ENCODE data around the gene CC2D2B. TPM values are rescaled to one million over a fixed set of nuclear protein-coding genes. Genes with fewer than 3 reads are reported as not detected.
A peak's percentile ranks its signal among the peaks of the same experiment; 100 is the strongest.

The CC2D2B gene
- total and polyA plus RNA-seq, 2 of the 13 experiments (the other 11 are each of a cell fraction or from before 2014, with no cell fraction given) = 0.20 TPM; not detected in 1

- no peak for TF ChIP-seq KAT7 (CRISPR knock-in tag; IDR thresholded peaks at IDR 0.05; ENCODE audit: borderline replicate concordance)
- no peak for TF ChIP-seq SKI (IDR thresholded peaks at IDR 0.05; ENCODE audit: partially characterized antibody)
- no peak for TF ChIP-seq ATRX (CRISPR knock-in tag; IDR thresholded peaks at IDR 0.05; ENCODE audit: borderline replicate concordance)
- no peak for TF ChIP-seq SP5 (CRISPR knock-in tag; IDR thresholded peaks at IDR 0.05; ENCODE audit: borderline replicate concordance, low read depth)
- TF ChIP-seq DPF2 (CRISPR knock-in tag; IDR thresholded peaks at IDR 0.05; ENCODE audit: borderline replicate concordance, low read depth) = no peak
- no peak; the same call in 1 of the 2 replicates for TF ChIP-seq ZNF567 (CRISPR knock-in tag; IDR thresholded peaks at IDR 0.05; ENCODE audit: borderline replicate concordance)
- TF ChIP-seq ZBTB49 (CRISPR knock-in tag; IDR thresholded peaks at IDR 0.05; ENCODE audit: borderline replicate concordance) = no peak
- peak; percentile 53; the same call in 1 of the 2 replicates for TF ChIP-seq REL (CRISPR knock-in tag; conservative IDR thresholded peaks at IDR 0.05)
- TF ChIP-seq NKX3-1 (CRISPR knock-in tag; IDR thresholded peaks at IDR 0.05) = peak; percentile 58; the same call in 1 of the 2 replicates
- TF ChIP-seq JARID2 (CRISPR knock-in tag; IDR thresholded peaks at IDR 0.05; ENCODE audit: insufficient replicate concordance) = no peak
- peak; percentile 68; the same call in 1 of the 2 replicates for TF ChIP-seq DZIP1 (CRISPR knock-in tag; IDR thresholded peaks at IDR 0.05)
- TF ChIP-seq SNRNP70 (IDR thresholded peaks at IDR 0.05; ENCODE audit: low read depth, low read length) = no peak
- peak; percentile 76; the same call in 1 of the 2 replicates for TF ChIP-seq SPEN (CRISPR knock-in tag; IDR thresholded peaks at IDR 0.05; ENCODE audit: low read depth)
- peak; percentile 71; the same call in 1 of the 2 replicates for TF ChIP-seq ZNF816 (CRISPR knock-in tag; IDR thresholded peaks at IDR 0.05; ENCODE audit: borderline replicate concordance)
- TF ChIP-seq SUZ12 (IDR thresholded peaks at IDR 0.05; ENCODE audit: low read depth, low read length) = peak; percentile 57
- no peak for TF ChIP-seq MNT (IDR thresholded peaks at IDR 0.05)
- TF ChIP-seq ZBTB42 (CRISPR knock-in tag; IDR thresholded peaks at IDR 0.05) = peak; percentile 80
- TF ChIP-seq SOX6 (IDR thresholded peaks at IDR 0.05) = no peak
- peak; percentile 41 for TF ChIP-seq SOX6 (CRISPR knock-in tag; IDR thresholded peaks at IDR 0.05)
- TF ChIP-seq KDM4B (CRISPR knock-in tag; IDR thresholded peaks at IDR 0.05) = no peak
- TF ChIP-seq YEATS2 (CRISPR knock-in tag; IDR thresholded peaks at IDR 0.05; ENCODE audit: borderline replicate concordance) = peak; percentile 19; the same call in 1 of the 2 replicates
- no peak for TF ChIP-seq ZNF775 (CRISPR knock-in tag; IDR thresholded peaks at IDR 0.05; ENCODE audit: borderline replicate concordance)
- TF ChIP-seq HMG20B (CRISPR knock-in tag; conservative IDR thresholded peaks at IDR 0.05) = no peak
- TF ChIP-seq ERF (CRISPR knock-in tag; IDR thresholded peaks at IDR 0.05) = peak; percentile 55
- no peak; the same call in 1 of the 2 replicates for TF ChIP-seq EED (CRISPR knock-in tag; IDR thresholded peaks at IDR 0.05)
Observed at GRCh38 chr10:95907456-95908253, at the start of gene CC2D2B (continued).
